NCI-H2029 (cell line): ENCODE results near the gene PDE4D.

Source experiments
- DNase-seq: peaks from one replicate; lab custom pipeline; 2025; lab: John Stamatoyannopoulos, UW

Gene PDE4D

GRCh38 chr5:59893429-59894227 is at the start of gene PDE4D:
TSS of gene PDE4D (minus strand) at chr5:59893726.
- no peak for DNase-seq

- no peak for DNase-seq
These were observed 44.1 kb upstream of the PDE4D start for GRCh38 chr5:59937633-59938032.

- DNase-seq, result no peak
These were observed 29.9 kb upstream of the PDE4D start for GRCh38 chr5:59923465-59923864.

- DNase-seq, result no peak
These were observed 28.7 kb upstream of the PDE4D start for GRCh38 chr5:59922220-59922619.

- no peak for DNase-seq
These were observed 28.3 kb upstream of the PDE4D start for GRCh38 chr5:59921816-59922215.

GRCh38 chr5:59919484-59919883 is 26.0 kb upstream of the PDE4D start:
- no peak for DNase-seq

- no peak for DNase-seq
These were observed 23.6 kb upstream of the PDE4D start for GRCh38 chr5:59917121-59917520.

- no peak for DNase-seq
These were observed 11.7 kb upstream of the PDE4D start for GRCh38 chr5:59905188-59905587.

GRCh38 chr5:59897075-59897474 is 3.5 kb upstream of the PDE4D start:
- no peak for DNase-seq

GRCh38 chr5:59891962-59892643 is 1.4 kb downstream of the PDE4D start:
- DNase-seq, result no peak

GRCh38 chr5:59887274-59887673 is 6.3 kb downstream of the PDE4D start:
- DNase-seq, result no peak

GRCh38 chr5:59874675-59875074 is 18.9 kb downstream of the PDE4D start:
- DNase-seq, result no peak

- DNase-seq, result no peak
These were observed 20.4 kb downstream of the PDE4D start for GRCh38 chr5:59873113-59873512.

- no peak for DNase-seq
These were observed 26.9 kb downstream of the PDE4D start for GRCh38 chr5:59866661-59867060.

GRCh38 chr5:59864718-59865117 is 28.8 kb downstream of the PDE4D start:
- no peak for DNase-seq

GRCh38 chr5:59863777-59864176 is 29.7 kb downstream of the PDE4D start:
- DNase-seq, result no peak

- DNase-seq, result no peak
These were observed 37.2 kb downstream of the PDE4D start for GRCh38 chr5:59856358-59856757.

GRCh38 chr5:59850766-59851165 is 42.8 kb downstream of the PDE4D start:
- no peak for DNase-seq

GRCh38 chr5:59847586-59847985 is 45.9 kb downstream of the PDE4D start:
- DNase-seq, result no peak

- no peak for DNase-seq
These were observed 47.8 kb downstream of the PDE4D start for GRCh38 chr5:59845730-59846129.

- peak; percentile 37 for DNase-seq
These were observed 49.9 kb downstream of the PDE4D start for GRCh38 chr5:59843511-59844213.

GRCh38 chr5:59842999-59843398 is 50.5 kb downstream of the PDE4D start:
- no peak for DNase-seq

GRCh38 chr5:59840200-59840601 is 53.3 kb downstream of the PDE4D start:
- DNase-seq, result no peak
